ENCODE data around the gene ARHGEF28. TPM values are rescaled to one million over a fixed set of nuclear protein-coding genes. Genes with fewer than 3 reads are reported as not detected.

Gene ARHGEF28
- total and polyA plus RNA-seq, 2 donors (not counting 1 experiment from before 2014, with no cell fraction given) = not detected

GRCh38 chr5:73844165-73844564, 218.2 kb downstream of the ARHGEF28 start:
- 90% methylated on average over 2 of the region's 5 CpGs for WGBS (ENCODE audit: insufficient coverage)
- no peaks in the 10 kb centered on the region for H3K4me1 ChIP-seq (ENCODE audit: control insufficient read depth in 2 of 2, insufficient read depth in 2 of 2, low read length in 2 of 2)
- Mint-ChIP-seq H3K4me3 (no peak overlapping the region), H3K4me1 (no peaks in the 10 kb centered on the region), H3K27me3 (peaks cover 18% of the 10 kb centered on the region), H3K27ac (no peak overlapping the region), H3K9me3 (ENCODE audit: insufficient read depth) (no peaks in the 10 kb centered on the region)
- ATAC-seq (ENCODE audit: low read depth) (no peak), DNase-seq (no peak)
- no peak for TF ChIP-seq EZH2 (IDR thresholded peaks at IDR 0.05; ENCODE audit: borderline replicate concordance, insufficient read depth, low read depth, low read length, poor library complexity, severe bottlenecking)
- TF ChIP-seq CTCF (IDR thresholded peaks at IDR 0.05) = no peak
- H3K4me3 ChIP-seq (ENCODE audit: control extremely low read depth in 1 of 5, extremely low read depth in 1 of 5, insufficient read depth in 1 of 5, low read depth in 2 of 5, low read length in 4 of 5) = no peak overlapping the region
- no peaks in the 10 kb centered on the region for H3K36me3 ChIP-seq (replicated peaks in 1 of 2; ENCODE audit: control extremely low read depth in 1 of 2, control insufficient read depth in 1 of 2, extremely low read depth in 1 of 2, insufficient read depth in 2 of 2, low read length in 1 of 2)
- ChIA-PET POLR2A (no interaction called here), CTCF (no interaction called here)
- intact Hi-C loops (cut with micrococcal nuclease) = no loop called here
- no peak overlapping the region for H3K4me2 ChIP-seq (replicated peaks; ENCODE audit: low read depth, low read length, poor library complexity, severe bottlenecking)
- H3K9ac ChIP-seq (ENCODE audit: low read length) = no peak overlapping the region
- no peaks in the 10 kb centered on the region for H4K20me1 ChIP-seq (ENCODE audit: control insufficient read depth, insufficient read depth, low read length, poor library complexity, severe bottlenecking)
- no peaks in the 10 kb centered on the region for H3K9me3 ChIP-seq (ENCODE audit: control extremely low read depth in 1 of 3, control insufficient read depth in 2 of 3, insufficient read depth in 1 of 3, low read length in 2 of 3)
- no peak overlapping the region for H3K27ac ChIP-seq (ENCODE audit: low read length in 2 of 2)
- H2AFZ ChIP-seq (ENCODE audit: insufficient read depth, low read depth, low read length, poor library complexity, severe bottlenecking) = no peak overlapping the region
- no peaks in the 10 kb centered on the region for H3K79me2 ChIP-seq (ENCODE audit: control insufficient read depth, insufficient read depth, low read length)
- no peaks in the 10 kb centered on the region for H3K27me3 ChIP-seq (replicated peaks in 1 of 4; ENCODE audit: control extremely low read depth in 1 of 4, control insufficient read depth in 3 of 4, insufficient read depth in 4 of 4, low read length in 3 of 4)

DNA sequence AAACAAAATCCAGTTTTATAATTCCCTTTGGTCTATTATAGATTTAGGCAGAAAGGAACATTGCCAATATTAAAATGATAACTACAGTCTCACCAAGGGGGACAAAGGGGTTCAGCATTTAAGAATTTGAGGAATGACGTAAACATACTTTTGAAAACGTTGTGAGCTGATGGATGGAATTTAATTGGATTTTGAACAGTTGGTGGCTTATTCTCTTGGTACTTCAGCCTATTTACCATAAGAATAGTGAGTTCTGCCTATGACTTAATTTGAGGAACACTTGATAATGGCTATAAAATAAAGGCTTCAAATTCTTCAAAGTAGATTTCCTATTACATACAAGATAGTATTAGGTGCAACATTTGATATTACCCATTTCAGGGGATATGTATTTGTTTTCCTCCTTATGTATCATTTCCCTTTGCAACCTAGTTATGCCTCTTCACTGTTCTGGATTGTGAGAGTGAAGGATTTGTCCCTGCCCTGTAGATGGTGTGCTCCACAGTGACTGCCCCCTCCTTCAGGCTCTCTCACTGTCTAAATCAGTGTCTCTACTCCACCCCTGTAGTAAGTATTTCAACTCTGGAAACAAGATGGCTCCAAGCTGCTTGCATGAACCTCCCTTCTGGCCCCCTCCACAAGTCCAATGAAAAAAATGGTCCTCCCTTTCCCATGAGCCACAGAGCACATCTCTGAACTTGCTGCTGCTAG, 225.6 kb downstream of the ARHGEF28 start:
- ATAC-seq (ENCODE audit: low read depth) (no peak), DNase-seq (no peak)
- Histone ChIP-seq H3K4me1 (ENCODE audit: control insufficient read depth in 2 of 2, insufficient read depth in 2 of 2, low read length in 2 of 2) (no peaks in the 10 kb centered on the region), H3K4me3 (ENCODE audit: control extremely low read depth in 1 of 5, extremely low read depth in 1 of 5, insufficient read depth in 1 of 5, low read depth in 2 of 5, low read length in 4 of 5) (no peak overlapping the region), H3K27me3 (replicated peaks in 1 of 4; ENCODE audit: control extremely low read depth in 1 of 4, control insufficient read depth in 3 of 4, insufficient read depth in 4 of 4, low read length in 3 of 4) (no peaks in the 10 kb centered on the region), H3K9me3 (ENCODE audit: control extremely low read depth in 1 of 3, control insufficient read depth in 2 of 3, insufficient read depth in 1 of 3, low read length in 2 of 3) (no peaks in the 10 kb centered on the region), H4K20me1 (ENCODE audit: control insufficient read depth, insufficient read depth, low read length, poor library complexity, severe bottlenecking) (no peaks in the 10 kb centered on the region), H3K79me2 (ENCODE audit: control insufficient read depth, insufficient read depth, low read length) (no peaks in the 10 kb centered on the region), H2AFZ (ENCODE audit: insufficient read depth, low read depth, low read length, poor library complexity, severe bottlenecking) (no peak overlapping the region), H3K27ac (ENCODE audit: low read length in 2 of 2) (no peak overlapping the region), H3K4me2 (replicated peaks; ENCODE audit: low read depth, low read length, poor library complexity, severe bottlenecking) (no peak overlapping the region), H3K36me3 (replicated peaks in 1 of 2; ENCODE audit: control extremely low read depth in 1 of 2, control insufficient read depth in 1 of 2, extremely low read depth in 1 of 2, insufficient read depth in 2 of 2, low read length in 1 of 2) (no peaks in the 10 kb centered on the region), H3K9ac (ENCODE audit: low read length) (no peak overlapping the region)
- Mint-ChIP-seq H3K4me1 (no peaks in the 10 kb centered on the region), H3K27ac (no peak overlapping the region), H3K27me3 (peaks cover 12% of the 10 kb centered on the region), H3K9me3 (ENCODE audit: insufficient read depth) (no peaks in the 10 kb centered on the region), H3K4me3 (no peak overlapping the region)
- no CpG with 5 or more reads among the region's 2 CpGs for WGBS (ENCODE audit: insufficient coverage)
- intact Hi-C loops (cut with micrococcal nuclease) = no loop called here
- TF ChIP-seq CTCF (IDR thresholded peaks at IDR 0.05) = no peak
- TF ChIP-seq EZH2 (IDR thresholded peaks at IDR 0.05; ENCODE audit: borderline replicate concordance, insufficient read depth, low read depth, low read length, poor library complexity, severe bottlenecking) = no peak
- ChIA-PET CTCF (no interaction called here), POLR2A (no interaction called here)

All from B cell (primary cell).